ENCODE data around the gene PRELP.

The PRELP gene

DNA sequence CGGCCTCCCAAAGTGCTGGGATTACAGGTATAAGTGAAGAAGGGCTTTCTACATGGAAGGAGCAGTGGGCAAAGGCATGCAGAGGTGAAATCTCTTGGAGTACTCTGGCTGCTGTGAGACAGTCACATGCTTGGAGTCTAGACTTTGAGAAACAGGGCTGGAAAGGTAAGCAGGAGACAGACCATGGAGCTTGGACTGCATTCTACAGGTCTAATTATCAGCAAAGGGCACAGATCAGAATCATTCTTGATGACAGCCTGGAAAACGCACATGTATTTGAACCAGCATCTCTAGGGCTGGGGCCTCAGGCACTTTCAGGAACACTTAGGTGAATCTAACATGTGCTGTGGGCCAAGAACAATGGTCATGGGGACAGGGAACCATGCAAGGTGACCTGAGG, 7.3 kb upstream of the PRELP start:
- H3K4me2 ChIP-seq (ENCODE audit: low read length), result no peak overlapping the region
- H4K20me1 ChIP-seq (ENCODE audit: insufficient read depth, low read length), result no peaks in the 10 kb centered on the region
- no peaks in the 10 kb centered on the region for H3K79me2 ChIP-seq (ENCODE audit: low read length)
- no peaks in the 10 kb centered on the region for H3K36me3 ChIP-seq (replicated peaks; ENCODE audit: low read depth, low read length)
- no peak overlapping the region for H3K9ac ChIP-seq (ENCODE audit: low read length)
- H3K4me3 ChIP-seq (ENCODE audit: low read length), result no peak overlapping the region
- no peak overlapping the region for H3K27ac ChIP-seq (ENCODE audit: low read length)
- peaks cover 4% of the 10 kb centered on the region for H3K4me1 ChIP-seq (ENCODE audit: low read length)
- peaks cover 9% of the 10 kb centered on the region for H3K27me3 ChIP-seq (ENCODE audit: low read depth, low read length)
- no peaks in the 10 kb centered on the region for H3K9me3 ChIP-seq (ENCODE audit: insufficient read depth, low read length)
- no peak overlapping the region for H2AFZ ChIP-seq (ENCODE audit: low read depth, low read length)
- no peak for TF ChIP-seq EZH2phosphoT487 (IDR thresholded peaks at IDR 0.05; ENCODE audit: low read depth)
- no peak for TF ChIP-seq CTCF (IDR thresholded peaks at IDR 0.05; ENCODE audit: low read depth, low read length)

DNA sequence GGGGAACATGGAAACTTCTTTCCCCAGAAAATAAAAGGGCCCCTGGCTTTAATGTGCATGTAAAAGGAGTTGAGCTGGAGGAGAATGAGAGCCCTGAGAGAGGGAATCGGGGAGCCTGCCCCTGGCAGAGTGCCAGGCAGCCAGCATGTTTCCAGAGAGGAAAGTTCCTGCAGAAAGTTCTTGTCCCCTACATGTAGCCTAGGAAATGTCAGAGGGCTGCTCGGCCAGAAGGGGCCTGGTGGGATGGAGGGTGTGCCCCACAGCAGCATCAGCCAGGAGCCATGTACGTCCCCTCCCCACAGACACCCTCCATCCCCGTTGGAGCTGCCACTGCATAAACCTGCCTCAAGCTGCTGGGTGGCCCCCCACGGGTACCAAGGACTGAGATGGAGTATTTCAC, 5.4 kb upstream of the PRELP start:
- Histone ChIP-seq H3K36me3 (replicated peaks; ENCODE audit: low read depth, low read length) (no peaks in the 10 kb centered on the region), H3K4me2 (ENCODE audit: low read length) (no peak overlapping the region), H4K20me1 (ENCODE audit: insufficient read depth, low read length) (no peaks in the 10 kb centered on the region)

GRCh38 chr1:203471841-203472240, 3.8 kb upstream of the PRELP start:
- Histone ChIP-seq H3K79me2 (ENCODE audit: low read length) (no peaks in the 10 kb centered on the region), H3K27ac (ENCODE audit: low read length) (no peak overlapping the region), H3K4me3 (ENCODE audit: low read length) (no peak overlapping the region), H3K4me1 (ENCODE audit: low read length) (peaks cover under 1% of the 10 kb centered on the region; the same call in 1 of the 2 replicates), H3K9ac (ENCODE audit: low read length) (no peak overlapping the region), H3K27me3 (ENCODE audit: low read depth, low read length) (peaks cover 29% of the 10 kb centered on the region), H3K36me3 (replicated peaks; ENCODE audit: low read depth, low read length) (no peaks in the 10 kb centered on the region), H3K4me2 (ENCODE audit: low read length) (no peak overlapping the region), H3K9me3 (ENCODE audit: insufficient read depth, low read length) (no peaks in the 10 kb centered on the region), H2AFZ (ENCODE audit: low read depth, low read length) (no peak overlapping the region), H4K20me1 (ENCODE audit: insufficient read depth, low read length) (no peaks in the 10 kb centered on the region)
- TF ChIP-seq EZH2phosphoT487 (IDR thresholded peaks at IDR 0.05; ENCODE audit: low read depth), result no peak
- TF ChIP-seq CTCF (IDR thresholded peaks at IDR 0.05; ENCODE audit: low read depth, low read length), result no peak

More for the DNA sequence above, 5.4 kb upstream of the PRELP start:
- H3K79me2 ChIP-seq (ENCODE audit: low read length), result no peaks in the 10 kb centered on the region
- H3K9ac ChIP-seq (ENCODE audit: low read length), result no peak overlapping the region
- no peaks in the 10 kb centered on the region for H3K4me1 ChIP-seq (ENCODE audit: low read length)
- no peak for TF ChIP-seq CTCF (IDR thresholded peaks at IDR 0.05; ENCODE audit: low read depth, low read length)
- no peak for TF ChIP-seq EZH2phosphoT487 (IDR thresholded peaks at IDR 0.05; ENCODE audit: low read depth)
- peaks cover 14% of the 10 kb centered on the region for H3K27me3 ChIP-seq (ENCODE audit: low read depth, low read length)
- H2AFZ ChIP-seq (ENCODE audit: low read depth, low read length), result no peak overlapping the region
- no peak overlapping the region for H3K4me3 ChIP-seq (ENCODE audit: low read length)
- no peaks in the 10 kb centered on the region for H3K9me3 ChIP-seq (ENCODE audit: insufficient read depth, low read length)
- no peak overlapping the region for H3K27ac ChIP-seq (ENCODE audit: low read length)

DNA sequence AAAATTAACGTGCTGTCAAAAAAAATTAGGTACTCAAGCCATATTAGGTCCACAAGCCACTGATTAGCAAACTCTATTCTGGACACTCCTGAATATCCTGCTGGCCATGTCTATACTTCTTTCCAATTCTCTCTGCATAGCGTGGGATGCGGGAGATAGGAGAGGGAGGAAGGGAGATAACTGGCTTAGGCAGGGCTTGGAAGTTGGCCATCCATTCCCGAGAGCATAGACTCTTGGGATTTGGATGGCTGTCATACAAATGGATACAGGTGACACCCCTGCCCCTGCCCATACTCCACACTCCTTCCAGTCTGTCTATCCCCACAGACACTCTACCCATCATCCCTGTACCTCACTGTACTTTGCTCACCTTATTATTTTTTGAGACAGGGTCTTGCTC, 2.3 kb upstream of the PRELP start:
- no peaks in the 10 kb centered on the region for H4K20me1 ChIP-seq (ENCODE audit: insufficient read depth, low read length)

More for the DNA sequence above, 2.3 kb upstream of the PRELP start:
- TF ChIP-seq EZH2phosphoT487 (IDR thresholded peaks at IDR 0.05; ENCODE audit: low read depth) (no peak), CTCF (IDR thresholded peaks at IDR 0.05; ENCODE audit: low read depth, low read length) (no peak)
- H3K9me3 ChIP-seq (ENCODE audit: insufficient read depth, low read length), result no peaks in the 10 kb centered on the region
- no peak overlapping the region for H3K4me2 ChIP-seq (ENCODE audit: low read length)
- peaks cover 31% of the 10 kb centered on the region for H3K27me3 ChIP-seq (ENCODE audit: low read depth, low read length)
- no peaks in the 10 kb centered on the region for H3K79me2 ChIP-seq (ENCODE audit: low read length)
- no peak overlapping the region for H3K4me3 ChIP-seq (ENCODE audit: low read length)
- H3K9ac ChIP-seq (ENCODE audit: low read length), result no peak overlapping the region
- no peaks in the 10 kb centered on the region for H3K36me3 ChIP-seq (replicated peaks; ENCODE audit: low read depth, low read length)
- H3K4me1 ChIP-seq (ENCODE audit: low read length), result peaks cover 15% of the 10 kb centered on the region
- no peak overlapping the region for H2AFZ ChIP-seq (ENCODE audit: low read depth, low read length)
- H3K27ac ChIP-seq (ENCODE audit: low read length), result no peak overlapping the region

Measured in OCI-LY3 (cell line).